HG03103 (cell line): Measurements from ENCODE around the gene CSTA.
A peak's percentile ranks its signal among the peaks of the same experiment; 100 is the strongest.

Experiments
- ATAC-seq: cut with Tn5 transposase; IDR thresholded peaks from one replicate; pipeline ENCODE4 v1.9.1; 2021; ENCODE audit warnings: low read depth; ENCODE audit not compliant: unreplicated experiment

CSTA gene, protein sequence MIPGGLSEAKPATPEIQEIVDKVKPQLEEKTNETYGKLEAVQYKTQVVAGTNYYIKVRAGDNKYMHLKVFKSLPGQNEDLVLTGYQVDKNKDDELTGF

GRCh38 chr3:122324871-122325323 is at the start of gene CSTA:
Gene CSTA (plus strand): TSS chr3:122325248. CDS start chr3:122325293, 45 bp downstream.
- no peak for ATAC-seq

DNA sequence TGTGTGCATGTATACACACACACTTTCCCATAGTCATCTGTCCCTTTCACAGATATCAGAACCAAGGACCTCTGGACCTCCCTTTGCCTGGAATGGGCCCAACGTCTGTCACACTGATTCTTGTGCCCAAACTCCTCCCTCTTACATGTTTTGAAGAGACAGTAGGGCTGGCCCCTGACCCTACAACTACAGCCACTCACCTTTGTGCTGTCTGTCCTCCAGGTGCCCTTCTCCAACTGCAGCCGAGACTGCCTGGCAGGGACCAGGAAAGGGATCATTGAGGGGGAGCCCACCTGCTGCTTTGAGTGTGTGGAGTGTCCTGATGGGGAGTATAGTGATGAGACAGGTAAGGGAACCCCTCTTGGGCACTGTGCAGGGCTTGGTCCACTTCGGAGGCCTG is 43.2 kb upstream of the CSTA start:
- ATAC-seq, result no peak

- no peak for ATAC-seq
Measured at GRCh38 chr3:122283796-122284445, 41.1 kb upstream of the CSTA start.

DNA sequence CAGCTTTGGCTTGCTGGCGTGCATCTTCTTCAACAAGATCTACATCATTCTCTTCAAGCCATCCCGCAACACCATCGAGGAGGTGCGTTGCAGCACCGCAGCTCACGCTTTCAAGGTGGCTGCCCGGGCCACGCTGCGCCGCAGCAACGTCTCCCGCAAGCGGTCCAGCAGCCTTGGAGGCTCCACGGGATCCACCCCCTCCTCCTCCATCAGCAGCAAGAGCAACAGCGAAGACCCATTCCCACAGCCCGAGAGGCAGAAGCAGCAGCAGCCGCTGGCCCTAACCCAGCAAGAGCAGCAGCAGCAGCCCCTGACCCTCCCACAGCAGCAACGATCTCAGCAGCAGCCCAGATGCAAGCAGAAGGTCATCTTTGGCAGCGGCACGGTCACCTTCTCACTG is 40.6 kb upstream of the CSTA start:
- no peak for ATAC-seq

GRCh38 chr3:122294359-122294758 is 30.7 kb upstream of the CSTA start:
- ATAC-seq, result no peak

GRCh38 chr3:122295266-122296062 is 29.6 kb upstream of the CSTA start:
- peak; percentile 47 for ATAC-seq

- peak; percentile 56 for ATAC-seq
Measured at GRCh38 chr3:122298239-122298638, 26.8 kb upstream of the CSTA start.

DNA sequence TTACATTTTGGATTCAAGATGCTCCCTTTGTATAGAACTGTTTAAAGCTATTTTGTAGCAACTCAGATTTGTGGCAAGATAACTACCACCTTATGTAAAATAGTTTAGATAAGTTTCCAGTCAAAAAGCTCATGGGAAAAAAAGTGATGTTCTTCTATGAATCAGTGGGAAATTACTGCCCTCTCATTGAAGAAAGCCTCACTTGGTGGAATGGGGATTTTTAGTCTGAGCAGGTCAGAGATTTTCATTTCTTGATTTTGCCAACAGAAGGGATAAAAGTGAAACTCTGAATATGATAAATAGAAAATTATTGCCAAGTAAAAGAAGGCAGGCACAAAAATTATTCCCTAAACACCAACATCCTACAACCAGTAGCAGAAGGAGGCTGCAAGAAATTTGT is 25.8 kb upstream of the CSTA start:
- ATAC-seq, result no peak

- ATAC-seq, result no peak
Measured at GRCh38 chr3:122299872-122300460, 25.1 kb upstream of the CSTA start.

DNA sequence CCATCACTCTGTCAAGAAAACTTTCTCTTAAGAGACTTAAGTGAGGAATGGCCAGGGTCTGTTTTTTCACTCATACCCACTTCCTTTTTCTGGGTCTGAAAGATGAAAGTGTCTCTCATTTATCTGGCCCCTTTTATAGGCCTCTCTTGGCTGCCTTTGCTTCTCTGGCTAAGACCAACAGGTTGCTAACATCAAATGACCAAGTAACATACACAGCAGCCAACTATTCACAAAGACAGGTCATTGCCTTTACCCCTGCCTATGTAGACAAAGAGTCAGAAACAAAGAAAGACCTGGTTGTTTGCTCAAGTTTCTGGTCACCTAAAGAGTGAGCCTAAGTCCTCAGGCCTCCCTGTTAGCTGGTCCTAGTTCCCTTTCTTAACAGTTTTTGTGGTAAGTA is 24.0 kb upstream of the CSTA start:
- peak; percentile 53 for ATAC-seq

GRCh38 chr3:122305818-122306621 is 19.0 kb upstream of the CSTA start:
- ATAC-seq, result no peak

- ATAC-seq, result no peak
Measured at GRCh38 chr3:122306622-122306953, 18.5 kb upstream of the CSTA start.

DNA sequence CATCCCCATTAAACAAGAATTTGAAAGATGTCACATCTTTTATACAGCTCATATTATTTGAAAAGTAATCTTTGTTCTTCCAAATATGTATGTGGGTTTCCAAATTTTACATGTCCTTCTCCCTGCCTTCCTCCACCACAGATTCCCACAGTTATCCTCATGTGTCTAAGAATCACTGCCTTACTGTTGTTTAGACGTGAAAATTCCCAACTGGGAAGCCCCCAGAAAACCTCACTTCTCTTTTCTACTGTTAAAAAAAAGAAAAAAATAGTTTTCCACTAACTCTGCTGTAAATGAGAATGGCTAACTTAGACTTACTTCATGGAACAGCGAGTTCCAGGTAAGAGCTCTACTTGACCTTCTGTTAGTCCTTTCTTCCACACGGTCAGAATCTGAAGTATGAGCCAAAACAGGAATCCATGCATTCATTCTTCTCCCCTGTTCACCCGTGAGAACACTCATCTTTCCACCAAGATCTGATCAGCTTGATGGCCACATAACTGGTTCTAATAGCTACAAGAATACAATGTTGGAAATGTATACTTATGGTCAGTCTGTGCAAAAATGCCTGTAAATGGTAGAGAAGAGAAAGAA is 17.9 kb upstream of the CSTA start:
- no peak for ATAC-seq

DNA sequence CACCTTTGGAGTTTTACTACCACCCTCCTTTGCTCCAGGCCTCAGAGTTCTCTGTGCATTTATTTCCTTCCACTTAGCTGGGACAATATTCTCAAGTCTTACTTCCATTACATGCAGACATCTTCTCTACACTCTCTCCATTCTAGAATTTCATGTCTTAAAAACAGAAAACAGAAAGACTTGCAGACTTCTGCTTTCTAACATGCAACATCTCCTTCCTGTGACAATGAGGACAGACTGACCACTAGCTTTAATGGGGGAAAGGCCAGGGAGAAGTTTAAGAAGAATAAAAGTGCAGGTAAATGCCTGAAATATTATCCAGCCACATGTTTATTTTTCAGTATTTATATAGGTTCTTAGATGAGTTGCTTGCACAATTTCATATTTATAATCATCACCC is 17.1 kb upstream of the CSTA start:
- ATAC-seq, result no peak

- ATAC-seq, result no peak
Measured at GRCh38 chr3:122310361-122310760, 14.7 kb upstream of the CSTA start.

DNA sequence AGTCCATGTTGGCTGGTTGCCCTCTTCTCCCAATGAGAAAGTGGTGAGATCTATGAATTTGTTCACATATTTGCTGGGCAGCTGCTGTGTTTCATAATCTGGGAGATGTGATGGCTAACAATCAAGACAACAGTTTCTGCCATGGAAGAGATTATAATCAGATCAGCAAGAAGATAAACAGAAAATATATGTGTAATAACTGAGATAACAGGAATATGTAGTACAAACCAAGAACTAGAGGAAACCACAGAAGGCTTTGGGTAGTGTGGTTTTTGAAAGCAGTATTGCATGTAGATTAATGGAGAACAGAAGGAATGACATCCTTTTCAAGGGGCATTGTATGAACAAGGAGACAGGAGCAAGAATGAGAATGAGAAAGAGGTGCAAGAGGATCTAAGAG is 12.2 kb upstream of the CSTA start:
- no peak for ATAC-seq

GRCh38 chr3:122313281-122313680 is 11.8 kb upstream of the CSTA start:
- no peak for ATAC-seq

DNA sequence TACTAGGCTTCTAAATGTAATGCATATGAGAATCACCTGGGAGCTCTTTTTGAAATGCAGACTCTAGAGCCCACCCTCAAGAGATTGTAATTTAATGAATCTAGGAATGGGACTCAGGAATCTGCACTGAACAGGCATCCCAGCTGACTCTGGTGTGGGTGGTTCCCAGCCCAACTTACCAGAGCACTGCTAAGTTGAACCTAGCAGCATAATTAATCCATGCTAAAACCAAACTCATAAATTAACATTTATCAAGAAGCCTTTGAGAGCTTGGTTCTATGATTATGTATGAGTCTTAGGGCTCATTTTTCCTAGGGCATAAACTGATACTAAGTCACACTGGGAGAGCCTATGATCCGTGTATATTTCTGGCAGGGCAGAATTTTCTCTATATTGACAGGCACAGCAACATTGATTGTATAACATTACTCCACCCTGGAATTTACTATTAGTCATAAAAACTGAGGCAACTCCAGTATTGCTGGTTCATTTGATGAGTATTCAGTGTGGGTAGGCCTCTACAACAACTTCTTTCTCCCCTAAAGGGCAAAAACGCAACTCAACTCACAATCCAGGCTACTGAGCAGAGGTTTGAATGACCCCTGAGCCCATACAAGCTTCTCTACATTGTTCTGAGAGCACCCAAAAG is 10.7 kb upstream of the CSTA start:
- no peak for ATAC-seq

- ATAC-seq, result no peak
Measured at GRCh38 chr3:122315619-122316018, 9.4 kb upstream of the CSTA start.

DNA sequence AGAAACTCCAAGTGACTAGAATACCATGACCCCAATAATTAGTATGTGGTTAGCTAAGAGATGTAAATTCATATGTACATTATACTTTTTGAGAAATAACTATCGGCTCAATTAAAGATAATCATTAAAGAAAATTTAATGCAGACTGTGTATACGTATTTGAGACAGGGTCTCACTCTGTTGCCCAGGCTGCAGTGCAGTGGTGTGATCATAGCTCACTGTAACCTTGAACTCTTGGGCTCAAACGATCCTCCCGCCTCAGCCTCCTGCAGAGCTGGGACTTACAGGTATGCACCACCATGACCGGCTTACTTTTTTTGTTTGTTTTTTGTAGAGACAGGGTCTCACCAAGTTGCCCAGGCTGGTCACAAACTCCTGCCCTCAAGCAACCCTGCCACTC is 8.7 kb upstream of the CSTA start:
- ATAC-seq, result no peak
